H1 (cell line): ENCODE measurements around the gene TMBIM1. TPM values are rescaled to one million over a fixed set of nuclear protein-coding genes. Genes with fewer than 3 reads are reported as not detected.
A peak's percentile ranks its signal among the peaks of the same experiment; 100 is the strongest.

ENCODE experiments used
- CHD7 ChIP-seq: fragments of 300-600 bp; sonication (generic); IDR thresholded peaks from 2 replicates; pipeline ENCODE4 v1.7.1; 2012; ENCODE audit warnings: low read length, moderate library complexity, mild to moderate bottlenecking, inconsistent platforms; ENCODE audit not compliant: insufficient replicate concordance
- FOSL1 ChIP-seq: IDR thresholded peaks from 2 replicates; pipeline ENCODE4 v1.6.1; 2011; ENCODE audit warnings: mild to moderate bottlenecking, low read depth, low read length, moderate library complexity; ENCODE audit not compliant: insufficient read depth
- HDAC2 ChIP-seq, 2 experiments: fragments of 300-600 bp in 1 of 2; sonication (generic) in 1 of 2; IDR thresholded peaks; 2 replicates each; pipeline ENCODE4 v1.6.1; 2011 to 2012; ENCODE audit warnings: low read depth in 2 of 2, low read length in 2 of 2, mild to moderate bottlenecking in 2 of 2, moderate library complexity in 2 of 2, borderline replicate concordance in 1 of 2, inconsistent platforms in 1 of 2
- KDM1A ChIP-seq: fragments of 200-600, 300-600 bp; sonication (generic); IDR thresholded peaks from 2 replicates; pipeline ENCODE4 v1.7.1; 2016; ENCODE audit warnings: mild to moderate bottlenecking, low read length, borderline replicate concordance
- NRF1 ChIP-seq: IDR thresholded peaks from 2 replicates; pipeline ENCODE4 v1.6.1; 2011; ENCODE audit warnings: mild to moderate bottlenecking, low read depth, low read length, improper control_type of control experiment
- SUZ12 ChIP-seq: fragments of 200-600 bp; sonication (generic); IDR thresholded peaks from 2 replicates; pipeline ENCODE4 v1.6.1; 2012; ENCODE audit warnings: mild to moderate bottlenecking, inconsistent platforms, low read length, moderate library complexity, mixed read lengths
- TAF7 ChIP-seq: optimal IDR thresholded peaks from 2 replicates; pipeline ENCODE3; 2011; ENCODE audit warnings: low read depth, mild to moderate bottlenecking, inconsistent platforms, low read length, moderate library complexity, borderline replicate concordance
- TBP ChIP-seq: IDR thresholded peaks from 2 replicates; pipeline ENCODE4 v1.6.1; 2011; ENCODE audit warnings: low read depth, low read length, improper control_type of control experiment
- polyA plus RNA-seq, 7 experiments: library from polyadenylated mRNA; depleted of rRNA in 3 of 7; stranded (reverse) in 5 of 7; unstranded in 2 of 7; fragments of >200 nt in 5 of 7; fragments of 200-250 nt in 2 of 7; gene quantifications; 1 replicate in 5 of 7; 2 replicates in 1 of 7; 4 replicates in 1 of 7; pipeline versions ENCODE4 v1.2.1 to v1.2.3, GENCODE V29; 2011 to 2013; ENCODE audit warnings: missing spikeins in 2 of 7, mixed read lengths in 2 of 7
- total RNA-seq: library from RNA; stranded (reverse); fragmentation: NEBNext Ultra II Directional; extraction: Animal tissue kit (Norgen Biotek cat#: 25700); gene quantifications from 2 replicates; pipeline ENCODE4 v1.2.1, GENCODE V29; 2021

TMBIM1 gene
- total and polyA plus RNA-seq, 2 of the 8 experiments (the other 6 are each of a cell fraction or from before 2014, with no cell fraction given) = 22.1 to 36.8 TPM

DNA sequence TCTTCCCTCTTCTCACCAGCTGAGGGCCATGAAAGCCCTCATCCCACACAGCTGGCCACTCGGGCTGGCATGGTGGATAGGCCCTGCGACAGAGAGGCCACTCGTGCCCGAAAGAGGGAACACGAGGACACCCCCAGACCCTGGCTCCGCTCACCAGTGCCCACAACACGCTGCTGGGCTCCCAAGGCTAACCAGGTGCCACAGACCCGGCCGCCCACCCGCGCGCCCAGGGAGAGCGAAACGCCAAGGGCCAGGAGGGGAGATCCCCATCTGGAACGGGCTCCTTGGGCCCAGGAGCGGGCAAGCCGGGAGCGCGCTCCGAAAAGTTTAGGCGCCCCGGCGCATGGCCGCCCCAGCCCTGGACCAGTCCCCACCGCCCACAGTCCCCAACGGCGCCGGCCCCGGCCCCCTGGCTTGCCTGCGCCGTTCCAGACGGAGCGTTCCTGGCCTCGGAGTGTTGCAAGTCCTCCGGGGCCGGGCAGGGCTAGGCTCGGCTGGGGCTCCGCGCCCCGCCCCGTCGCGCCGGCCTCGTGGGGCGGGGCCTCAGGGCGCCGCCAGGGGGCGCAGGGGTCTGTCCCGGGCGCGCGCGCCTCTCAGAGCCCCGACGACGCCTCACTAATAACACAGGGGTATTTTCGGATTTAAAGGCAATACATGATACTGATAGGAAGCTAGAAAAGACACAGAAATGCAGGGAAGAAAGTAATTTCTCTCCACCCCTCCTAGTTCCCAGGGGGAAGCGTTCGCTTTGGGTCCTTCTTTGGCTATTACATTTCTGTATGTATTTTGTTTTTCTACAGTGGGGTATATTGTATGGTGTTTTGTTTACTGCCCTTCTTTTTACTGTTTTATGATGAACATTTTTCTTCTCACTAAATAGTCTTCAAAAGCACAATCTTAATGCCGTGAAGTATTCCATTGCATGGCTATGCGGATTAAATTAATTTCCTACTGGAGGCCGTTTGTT is at the start of gene TMBIM1 (continued):
- no peak for TF ChIP-seq CHD7
- peak; percentile 32 for TF ChIP-seq TAF7
- TF ChIP-seq TBP = peak; percentile 32; the same call in 1 of the 2 replicates
- no peak for TF ChIP-seq HDAC2 (IDR thresholded peaks at IDR 0.05; ENCODE audit: borderline replicate concordance in 1 of 2, low read depth in 2 of 2, low read length in 2 of 2)
- TF ChIP-seq SUZ12 = no peak
- TF ChIP-seq KDM1A = no peak
- peak; percentile 58; the same call in 1 of the 2 replicates for TF ChIP-seq FOSL1
- 0 out of 2 replicates have a peak, but pooled peaks have one; percentile 3 for TF ChIP-seq NRF1
